Suppressor macrophage (primary cell): ENCODE results near the gene PLD3.
A peak's percentile ranks its signal among the peaks of the same experiment; 100 is the strongest.

Source experiments
- DNase-seq, 4 experiments: peaks; one replicate each; pipeline ENCODE4 v3.0.0-alpha.2; 2020 to 2022
- total RNA-seq, 17 experiments: gene quantifications; one replicate each; lab custom pipeline; 2026; ENCODE audit warnings: mixed read lengths in 6 of 17, inconsistent platforms in 3 of 17; lab: John Stamatoyannopoulos, UW

PLD3 gene
- total RNA-seq, result 730 to 1,462 (median 1,132) reads per million in 17 experiments

GRCh38 chr19:40348125-40348913 lies at the start of gene PLD3, which contains the start of gene C19orf47:
TSS of gene PLD3 (plus strand) at chr19:40348695. CDS start at chr19:40366484, 17,789 bp downstream.
TSS of gene C19orf47 (minus strand) at chr19:40348397. CDS start at chr19:40341857, 6,540 bp downstream.
- peak; percentile 99 to 100 (median 100) for DNase-seq

- DNase-seq, result no peak
Measured at GRCh38 chr19:40300668-40301067, 47.8 kb upstream of the PLD3 start.

GRCh38 chr19:40302224-40303011 lies 46.1 kb upstream of the PLD3 start:
- DNase-seq, result no peak

GRCh38 chr19:40303765-40304164 lies 44.7 kb upstream of the PLD3 start:
- no peak for DNase-seq

GRCh38 chr19:40304306-40304705 lies 44.2 kb upstream of the PLD3 start:
- DNase-seq, result no peak

- DNase-seq, result peak; percentile 90 to 96 (median 91)
Measured at GRCh38 chr19:40305403-40305802, 43.1 kb upstream of the PLD3 start.

GRCh38 chr19:40309666-40310065 lies 38.8 kb upstream of the PLD3 start:
- no peak for DNase-seq

- no peak for DNase-seq
Measured at GRCh38 chr19:40312533-40312932, 36.0 kb upstream of the PLD3 start.

- DNase-seq, result no peak
Measured at GRCh38 chr19:40313229-40313983, 35.1 kb upstream of the PLD3 start.

GRCh38 chr19:40314656-40315055 lies 33.8 kb upstream of the PLD3 start:
- DNase-seq, result peak; percentile 13 to 56 (median 33)

GRCh38 chr19:40315812-40316470 lies 32.6 kb upstream of the PLD3 start:
- DNase-seq, result no peak

GRCh38 chr19:40317338-40317737 lies 31.2 kb upstream of the PLD3 start:
- no peak for DNase-seq

GRCh38 chr19:40320558-40320935 lies 27.9 kb upstream of the PLD3 start:
- DNase-seq, result no peak

GRCh38 chr19:40321076-40321475 lies 27.4 kb upstream of the PLD3 start:
- no peak for DNase-seq

GRCh38 chr19:40321566-40322270 lies 26.8 kb upstream of the PLD3 start:
- no peak for DNase-seq

- DNase-seq, result no peak
Measured at GRCh38 chr19:40322271-40322610, 26.3 kb upstream of the PLD3 start.

GRCh38 chr19:40322951-40323615 lies 25.4 kb upstream of the PLD3 start:
- DNase-seq, result no peak

- DNase-seq, result no peak
Measured at GRCh38 chr19:40323705-40324104, 24.8 kb upstream of the PLD3 start.

- no peak for DNase-seq
Measured at GRCh38 chr19:40326201-40326600, 22.3 kb upstream of the PLD3 start.

GRCh38 chr19:40331052-40331451 lies 17.4 kb upstream of the PLD3 start:
- DNase-seq, result no peak

- no peak for DNase-seq
Measured at GRCh38 chr19:40332669-40333068, 15.8 kb upstream of the PLD3 start.
